WTC11 (cell line): ENCODE measurements around the gene ADCYAP1R1. TPM values are rescaled to one million over a fixed set of nuclear protein-coding genes. Genes with fewer than 3 reads are reported as not detected.

ENCODE experiments used
- ATAC-seq: fragments of 200-7000 bp; cut with Tn5 transposase; 2 replicates; pipeline ENCODE4 v1.10.0; 2021; ENCODE audit warnings: mild to moderate bottlenecking, moderate library complexity
- CTCF ChIA-PET: fragments of 300-600 bp; sonication (Branson Sonifier 250); formaldehyde crosslinking; loops from one replicate; lab custom pipeline; 2021; ENCODE audit warnings: antibody characterized with exemption; lab: Charles Lee
- POLR2A ChIA-PET: fragments of 350-600 bp; sonication (Branson Sonifier 250); formaldehyde crosslinking; loops from one replicate; lab custom pipeline; 2021; ENCODE audit warnings: antibody characterized with exemption; lab: Charles Lee
- DNase-seq: peaks from one replicate; pipeline ENCODE4 v3.0.0; 2021; ENCODE audit warnings: low spot score
- H3K27ac Mint-ChIP-seq: 2 replicates; pipeline ENCODE4 v1.8.0; 2021; ENCODE audit warnings: mixed read lengths
- H3K27me3 Mint-ChIP-seq: 2 replicates; pipeline ENCODE4 v1.8.0; 2021; ENCODE audit warnings: low read depth, mild to moderate bottlenecking, moderate library complexity, mixed read lengths
- H3K36me3 Mint-ChIP-seq: 2 replicates; pipeline ENCODE4 v1.8.0; 2021; ENCODE audit warnings: mixed read lengths
- H3K4me1 Mint-ChIP-seq: 2 replicates; pipeline ENCODE4 v1.8.0; 2022; ENCODE audit warnings: mixed read lengths
- H3K4me3 Mint-ChIP-seq: 2 replicates; pipeline ENCODE4 v1.8.0; 2021; ENCODE audit warnings: mild to moderate bottlenecking, moderate library complexity, mixed read lengths
- H3K9me3 Mint-ChIP-seq: 2 replicates; pipeline ENCODE4 v1.8.0; 2021; ENCODE audit warnings: mixed read lengths
- AFF4 ChIP-seq: sonication (generic); formaldehyde crosslinking; IDR thresholded peaks from 2 replicates; pipeline ENCODE4 v1.8.1; 2023; ENCODE audit warnings: mild to moderate bottlenecking, missing genetic modification reagents, borderline replicate concordance
- AR ChIP-seq: fragments of 250-450 bp; sonication (Bioruptor Pico); IDR thresholded peaks from 2 replicates; pipeline ENCODE4 v1.9.0; 2021; ENCODE audit warnings: mild to moderate bottlenecking
- ATF2 ChIP-seq: sonication (generic); formaldehyde crosslinking; IDR thresholded peaks from 2 replicates; pipeline ENCODE4 v1.8.1; 2022; ENCODE audit warnings: low read depth, missing genetic modification reagents, borderline replicate concordance
- FOXK1 ChIP-seq: sonication (generic); formaldehyde crosslinking; IDR thresholded peaks from 2 replicates; pipeline ENCODE4 v1.8.0; 2022; ENCODE audit warnings: mild to moderate bottlenecking, moderate library complexity, missing genetic modification reagents
- FOXP4 ChIP-seq: sonication (generic); formaldehyde crosslinking; IDR thresholded peaks from 2 replicates; pipeline ENCODE4 v1.8.0; 2022; ENCODE audit warnings: mild to moderate bottlenecking, missing genetic modification reagents
- GABPB1 ChIP-seq: sonication (generic); formaldehyde crosslinking; IDR thresholded peaks from 2 replicates; pipeline ENCODE4 v1.8.1; 2023; ENCODE audit warnings: mild to moderate bottlenecking, missing genetic modification reagents
- HMGA2 ChIP-seq: fragments of 250-450 bp; sonication (Bioruptor Pico); IDR thresholded peaks from 2 replicates; pipeline ENCODE4 v1.4.0; 2021; ENCODE audit warnings: mild to moderate bottlenecking, moderate library complexity
- HMGXB4 ChIP-seq: sonication (generic); formaldehyde crosslinking; IDR thresholded peaks from 2 replicates; pipeline ENCODE4 v1.8.1; 2023; ENCODE audit warnings: mild to moderate bottlenecking, moderate library complexity, missing genetic modification reagents
- IRF2 ChIP-seq: sonication (generic); formaldehyde crosslinking; IDR thresholded peaks from 2 replicates; pipeline ENCODE4 v1.8.0; 2022; ENCODE audit warnings: low read depth, missing genetic modification reagents, borderline replicate concordance
- MLX ChIP-seq: sonication (generic); formaldehyde crosslinking; IDR thresholded peaks from 2 replicates; pipeline ENCODE4 v1.8.1; 2023; ENCODE audit warnings: mild to moderate bottlenecking, missing genetic modification reagents, moderate library complexity
- OVOL2 ChIP-seq: fragments of 250-450 bp; sonication (Bioruptor Pico); IDR thresholded peaks from 2 replicates; pipeline ENCODE4 v1.9.0; 2021; ENCODE audit warnings: mild to moderate bottlenecking, borderline replicate concordance
- SP1 ChIP-seq: sonication (generic); formaldehyde crosslinking; conservative IDR thresholded peaks from 2 replicates; pipeline ENCODE4 v1.8.1; 2022; ENCODE audit warnings: missing genetic modification reagents
- STAT6 ChIP-seq: sonication (generic); formaldehyde crosslinking; conservative IDR thresholded peaks from 2 replicates; pipeline ENCODE4 v1.8.1; 2023; ENCODE audit warnings: mild to moderate bottlenecking, low read depth, missing genetic modification reagents, moderate library complexity
- ZMAT4 ChIP-seq: fragments of 250-450 bp; sonication (Bioruptor Pico); IDR thresholded peaks from 2 replicates; pipeline ENCODE4 v1.9.0; 2021; ENCODE audit warnings: mild to moderate bottlenecking
- ZNF138 ChIP-seq: sonication (generic); formaldehyde crosslinking; conservative IDR thresholded peaks from 2 replicates; pipeline ENCODE4 v1.8.1; 2022; ENCODE audit warnings: mild to moderate bottlenecking, moderate library complexity, missing genetic modification reagents
- ZNF219 ChIP-seq: sonication (generic); formaldehyde crosslinking; IDR thresholded peaks from 2 replicates; pipeline ENCODE4 v1.8.0; 2023; ENCODE audit warnings: missing genetic modification reagents, mild to moderate bottlenecking, borderline replicate concordance
- ZNF512 ChIP-seq: sonication (generic); formaldehyde crosslinking; IDR thresholded peaks from 2 replicates; pipeline ENCODE4 v1.8.1; 2022; ENCODE audit warnings: missing genetic modification reagents, borderline replicate concordance
- total RNA-seq: library from RNA; stranded (reverse); gene quantifications from 3 replicates; pipeline ENCODE4 v1.2.3, GENCODE V29; 2021

Gene ADCYAP1R1
- total RNA-seq, 1 experiment from 2014 or later: 9.9 TPM

GRCh38 chr7:31017032-31017675 lies 35.0 kb upstream of the ADCYAP1R1 start (continued):
- TF ChIP-seq AFF4 (CRISPR knock-in tag): no peak
- no peak for TF ChIP-seq ZNF138 (CRISPR knock-in tag)
- TF ChIP-seq OVOL2 (CRISPR knock-in tag): no peak
- no peak for TF ChIP-seq ZMAT4 (CRISPR knock-in tag)
- TF ChIP-seq IRF2 (CRISPR knock-in tag): no peak
- TF ChIP-seq ZNF219 (CRISPR knock-in tag): no peak
- TF ChIP-seq AR (CRISPR knock-in tag): no peak

- no peaks in the 10 kb centered on the region for H3K36me3 Mint-ChIP-seq
- H3K9me3 Mint-ChIP-seq: no peaks in the 10 kb centered on the region
- DNase-seq (no peak), ATAC-seq (no peak)
- POLR2A ChIA-PET: no interaction called here
- H3K27me3 Mint-ChIP-seq: no peaks in the 10 kb centered on the region
- CTCF ChIA-PET: no interaction called here
- H3K27ac Mint-ChIP-seq: no peak overlapping the region
- H3K4me3 Mint-ChIP-seq: no peak overlapping the region
- peaks cover 33% of the 10 kb centered on the region for H3K4me1 Mint-ChIP-seq
- TF ChIP-seq HMGA2 (CRISPR knock-in tag) (no peak), SP1 (CRISPR knock-in tag) (no peak), GABPB1 (no peak), ZNF219 (CRISPR knock-in tag) (no peak), FOXK1 (CRISPR knock-in tag) (no peak), MLX (CRISPR knock-in tag) (no peak), HMGXB4 (CRISPR knock-in tag) (no peak), FOXP4 (CRISPR knock-in tag) (no peak), STAT6 (CRISPR knock-in tag) (no peak), ZNF512 (CRISPR knock-in tag) (no peak), ATF2 (CRISPR knock-in tag) (no peak)
These were observed 34.4 kb upstream of the ADCYAP1R1 start for GRCh38 chr7:31017721-31018120.
